GM12878 (cell line): ENCODE results near the gene DNAJA4. TPM values are rescaled to one million over a fixed set of nuclear protein-coding genes. Genes with fewer than 3 reads are reported as not detected.

Experiments used
- ATAC-seq: fragments of 200-7000 bp; cut with Tn5 transposase; 3 replicates; pipeline ENCODE4 v1.9.1; 2020; ENCODE audit warnings: mild to moderate bottlenecking, moderate library complexity
- BruUV-seq: library from RNA; stranded (reverse); fragments of 400-500 nt; replicated peaks from 2 replicates; lab custom pipeline; 2021; lab: Mats Ljungman, UMichigan
- CTCF ChIA-PET: fragments of 300-600 bp; sonication (Branson Sonifier 250); formaldehyde crosslinking; extraction: SDS; loops from one replicate; lab custom pipeline; 2021; ENCODE audit warnings: inconsistent platforms; lab: Yijun Ruan, JAX
- POLR2A ChIA-PET: fragments of 350-600 bp; formaldehyde crosslinking; extraction: SDS; loops from one replicate; lab custom pipeline; 2021; ENCODE audit warnings: inconsistent platforms; lab: Charles Lee
- RAD21 ChIA-PET: fragments of 300-600 bp; sonication (Branson Sonifier 250); formaldehyde crosslinking; loops from one replicate; lab custom pipeline; 2023; ENCODE audit warnings: antibody characterized with exemption; ENCODE audit not compliant: unreplicated experiment; lab: Charles Lee
- SMC1A ChIA-PET: fragments of 300-600 bp; sonication (Branson Sonifier 250); formaldehyde crosslinking; loops from one replicate; lab custom pipeline; 2023; ENCODE audit not compliant: unreplicated experiment, uncharacterized antibody; lab: Charles Lee
- DNase-seq: peaks from one replicate; pipeline ENCODE4 v3.0.0-alpha.2; 2011; ENCODE audit warnings: low read depth, low spot score
- FAIRE-seq: peaks from 3 replicates; lab custom pipeline; 2011; peaks lifted over from hg19 to GRCh38; lab: Jason Lieb, UNC
- H2AFZ ChIP-seq: 2 replicates; pipeline ENCODE4 v1.6.0; 2011; ENCODE audit warnings: low read depth, low read length, control low read depth; ENCODE audit not compliant: control insufficient read depth
- H3K27ac ChIP-seq: 2 replicates; pipeline ENCODE4 v1.5.1; 2011; ENCODE audit warnings: control low read depth; ENCODE audit not compliant: control insufficient read depth, insufficient read depth
- H3K27me3 ChIP-seq, 2 experiments: replicated peaks in 1 of 2; 2 replicates each; pipeline versions ENCODE4 v1.6.0 to v1.6.1; 2011; ENCODE audit warnings: low read length in 1 of 2; ENCODE audit not compliant: control insufficient read depth in 2 of 2, insufficient read depth in 2 of 2
- H3K36me3 ChIP-seq, 2 experiments: 2 replicates each; pipeline ENCODE4 v1.5.1; 2011; ENCODE audit warnings: low read length in 1 of 2; ENCODE audit not compliant: control insufficient read depth in 2 of 2, insufficient read depth in 2 of 2
- H3K4me1 ChIP-seq: 2 replicates; pipeline ENCODE4 v1.6.1; 2011; ENCODE audit warnings: mild to moderate bottlenecking, low read length, moderate library complexity, mixed read lengths; ENCODE audit not compliant: control insufficient read depth, insufficient read depth
- H3K4me2 ChIP-seq: 2 replicates; pipeline ENCODE4 v1.6.0; 2011; ENCODE audit warnings: control low read depth; ENCODE audit not compliant: control insufficient read depth, insufficient read depth
- H3K4me3 ChIP-seq: fragments of 200-600 bp; sonication (generic); 2 replicates; pipeline ENCODE4 v1.5.1; 2016
- H3K79me2 ChIP-seq: 2 replicates; pipeline ENCODE4 v1.6.0; 2011; ENCODE audit warnings: low read length; ENCODE audit not compliant: control insufficient read depth, insufficient read depth
- H3K9ac ChIP-seq: 2 replicates; pipeline ENCODE4 v1.8.0; 2011; ENCODE audit warnings: low read length, control low read depth, mixed read lengths; ENCODE audit not compliant: control insufficient read depth, insufficient read depth
- H3K9me3 ChIP-seq: replicated peaks from 3 replicates; pipeline ENCODE4 v1.5.1; 2011; ENCODE audit warnings: mild to moderate bottlenecking, low read length; ENCODE audit not compliant: control insufficient read depth, insufficient read depth
- H4K20me1 ChIP-seq: 2 replicates; pipeline ENCODE4 v1.6.0; 2011; ENCODE audit not compliant: control insufficient read depth, insufficient read depth
- CHD2 ChIP-seq: IDR thresholded peaks from 2 replicates; pipeline ENCODE4 v1.6.1; 2011; ENCODE audit warnings: low read depth, low read length, improper control_type of control experiment, borderline replicate concordance
- HDGF ChIP-seq: fragments of 450-650 bp; IDR thresholded peaks from 2 replicates; pipeline ENCODE4 v1.6.1; 2016; ENCODE audit warnings: antibody characterized with exemption
- KAT2A ChIP-seq: conservative IDR thresholded peaks from 2 replicates; pipeline ENCODE4 v1.6.1; 2011; ENCODE audit warnings: low read depth, low read length; ENCODE audit not compliant: control insufficient read depth
- MTA2 ChIP-seq: fragments of 450-650 bp; IDR thresholded peaks from 2 replicates; pipeline ENCODE4 v1.6.1; 2016; ENCODE audit warnings: low read depth, mild to moderate bottlenecking, moderate library complexity
- NFYB ChIP-seq: IDR thresholded peaks from 2 replicates; pipeline ENCODE4 v1.6.1; 2011; ENCODE audit warnings: low read depth, mild to moderate bottlenecking, low read length, improper control_type of control experiment, moderate library complexity; ENCODE audit not compliant: insufficient read depth
- POLR2AphosphoS2 ChIP-seq: IDR thresholded peaks from 2 replicates; pipeline ENCODE4 v1.6.1; 2011; ENCODE audit warnings: low read depth, mild to moderate bottlenecking, low read length, improper control_type of control experiment, moderate library complexity
- POLR2AphosphoS5 ChIP-seq: IDR thresholded peaks from 2 replicates; pipeline ENCODE4 v1.6.1; 2011; ENCODE audit warnings: mild to moderate bottlenecking, low read length, inconsistent platforms
- RB1 ChIP-seq: fragments of 450-650 bp; formaldehyde crosslinking; IDR thresholded peaks from 2 replicates; pipeline ENCODE4 v1.6.1; 2017; ENCODE audit warnings: mild to moderate bottlenecking, borderline replicate concordance
- ZZZ3 ChIP-seq: IDR thresholded peaks from 2 replicates; pipeline ENCODE4 v1.6.1; 2011; ENCODE audit warnings: low read depth; ENCODE audit not compliant: control insufficient read depth, insufficient read length
- WGBS: methylation state at CpG from one replicate; pipeline ENCODE4 v1.1.6; 2016; ENCODE audit warnings: low lambda C conversion rate; ENCODE audit not compliant: insufficient replicate concordance, insufficient coverage; ENCODE audit errors: missing lambda C conversion rate; 5-methylcytosine and 5-hydroxymethylcytosine counted together
- in situ Hi-C: fragments of 300-500 bp; cut with MboI; formaldehyde crosslinking; loops from 9 replicates; pipeline ENCODE4 v1.14.3; 2018; ENCODE audit warnings: mixed read lengths
- intact Hi-C: fragments of 100-400 bp; cut with micrococcal nuclease; formaldehyde crosslinking; loops from one replicate; pipeline ENCODE4 v1.14.2; 2022; ENCODE audit not compliant: unreplicated experiment
- polyA plus RNA-seq, 11 experiments: library from polyadenylated mRNA; depleted of rRNA in 4 of 11; unstranded in 6 of 11; stranded (reverse) in 5 of 11; fragments of >200 nt; fragmentation: Nextera tagmentation in 4 of 11; fragmentation: Illumina TruSeq in 1 of 11; extraction: Ambion mirVana in 4 of 11; extraction: Trizol in 1 of 11; gene quantifications; 1 replicate in 1 of 11; 2 replicates in 10 of 11; pipeline versions ENCODE4 v1.2.1 to v1.2.3, GENCODE V29; 2011 to 2016; ENCODE audit warnings: inconsistent platforms in 2 of 11, missing spikeins in 2 of 11, low read depth in 1 of 11
- total RNA-seq, 4 experiments: library from RNA; depleted of rRNA in 3 of 4; stranded (reverse); fragments of >200 nt in 3 of 4; fragmentation: Illumina TruSeq in 1 of 4; extraction: Trizol in 1 of 4; gene quantifications; 2 replicates each; pipeline versions ENCODE4 v1.2.1 to v1.2.3, GENCODE V29; 2013 to 2021
- TF ChIP-seq, protein P1 (sequence below): IDR thresholded peaks from 2 replicates; pipeline ENCODE4 v1.6.1; 2012; ENCODE audit warnings: low read depth, low read length, improper control_type of control experiment
- TF ChIP-seq, protein P2 (sequence below): fragments of 450-650 bp; formaldehyde crosslinking; IDR thresholded peaks from 2 replicates; pipeline ENCODE4 v1.5.0; 2022; ENCODE audit warnings: mild to moderate bottlenecking, missing genetic modification characterization
- TF ChIP-seq, protein P3 (sequence below): fragments of 450-650 bp; IDR thresholded peaks from 2 replicates; pipeline ENCODE4 v1.6.1; 2014; ENCODE audit warnings: mild to moderate bottlenecking

Gene DNAJA4
- total and polyA plus RNA-seq, 10 of the 15 experiments (the other 5 are each of a cell fraction or from before 2014, with no cell fraction given), result 0.01 to 10.4 (median 4.1) TPM

DNA sequence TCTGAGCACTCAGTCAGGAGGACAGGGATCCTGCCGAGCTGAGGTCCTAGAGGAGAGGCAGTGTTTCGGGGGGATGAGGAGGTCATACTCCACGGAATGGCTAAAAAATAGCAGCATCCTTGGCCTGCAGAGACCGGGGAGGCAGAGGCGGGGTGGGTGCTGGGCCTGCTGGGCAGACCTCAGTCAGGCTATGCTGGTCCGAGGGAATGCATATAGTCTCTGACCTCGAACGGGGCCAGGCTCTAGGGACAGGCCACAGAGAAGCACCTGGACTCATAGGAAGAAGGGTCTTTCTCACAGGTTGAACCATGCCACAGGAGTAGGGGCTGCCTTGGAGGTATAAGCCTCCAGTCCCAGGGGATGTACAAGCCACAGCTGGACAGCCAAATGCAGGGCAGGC, 49.0 kb downstream of the DNAJA4 start:
- Histone ChIP-seq H3K9ac (no peak overlapping the region), H3K4me2 (no peak overlapping the region), H3K79me2 (no peaks in the 10 kb centered on the region), H2AFZ (no peak overlapping the region), H3K27ac (no peak overlapping the region), H3K27me3 (no peaks in the 10 kb centered on the region), H3K9me3 (no peaks in the 10 kb centered on the region), H3K4me3 (no peak overlapping the region), H3K36me3 (no peaks in the 10 kb centered on the region), H3K4me1 (no peaks in the 10 kb centered on the region; the same call in 1 of the 2 replicates), H4K20me1 (no peaks in the 10 kb centered on the region)
- ChIA-PET CTCF (interaction anchor here (0.6 to 13.8 kb wide), 3 partner anchors 12 to 107 kb away, joined by 3 to 175 read pairs (median 8); no protein-coding TSS in a partner anchor), POLR2A (no interaction called here), RAD21 (no interaction called here), SMC1A (interaction anchor here (1.6 kb wide), 1 partner anchor 102 kb away, joined by 4 read pairs; no protein-coding TSS in a partner anchor)
- in situ Hi-C loops (loop anchor here (10.0 kb wide), 1 partner anchor 101 kb away; no protein-coding TSS in a partner anchor), intact Hi-C loops (no loop called here)
- FAIRE-seq (no peak), DNase-seq (no peak), ATAC-seq (no peak)
- no peak for TF ChIP-seq NFYB
- TF ChIP-seq MTA2, result no peak
- TF ChIP-seq KAT2A, result no peak
- no peak for TF ChIP-seq POLR2AphosphoS5
- BruUV-seq, result no TSS peak
- WGBS, result 15% methylated on average over 8 of the region's 8 CpGs

DNA sequence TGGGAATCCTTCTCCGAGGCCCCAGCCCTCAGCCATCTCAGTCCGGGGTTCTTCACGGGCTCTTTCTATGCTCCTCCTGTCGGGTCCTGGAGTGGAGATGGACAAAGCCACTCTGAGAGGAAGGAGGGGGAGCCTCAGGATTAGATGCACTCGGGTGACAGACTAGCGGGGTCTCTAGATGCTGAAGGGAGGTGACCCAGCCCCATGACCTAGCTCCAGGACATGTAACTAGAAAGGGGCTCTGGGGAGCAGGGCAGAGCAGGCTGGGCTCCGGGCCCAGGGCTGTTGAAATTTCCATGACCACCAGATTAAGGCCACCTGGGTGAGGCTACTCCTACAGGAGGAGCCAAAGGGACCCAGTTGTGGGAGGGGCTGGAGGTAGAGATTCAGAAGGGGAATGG, 49.8 kb downstream of the DNAJA4 start:
- no peaks in the 10 kb centered on the region; the same call in 1 of the 2 replicates for H3K4me1 ChIP-seq
- ChIA-PET RAD21 (no interaction called here), CTCF (interaction anchor here (0.6 to 13.8 kb wide), 2 partner anchors 43 to 106 kb away, joined by 3 to 175 read pairs; no protein-coding TSS in a partner anchor), POLR2A (no interaction called here), SMC1A (no interaction called here)
- H3K4me2 ChIP-seq, result no peak overlapping the region
- no peaks in the 10 kb centered on the region for H3K27me3 ChIP-seq
- H3K9ac ChIP-seq, result no peak overlapping the region
- DNase-seq (no peak), ATAC-seq (no peak), FAIRE-seq (no peak)
- no peaks in the 10 kb centered on the region for H3K36me3 ChIP-seq
- intact Hi-C loops, result no loop called here
- no TSS peak for BruUV-seq
- no peak overlapping the region for H3K4me3 ChIP-seq
- H3K27ac ChIP-seq, result no peak overlapping the region
- H3K9me3 ChIP-seq, result no peaks in the 10 kb centered on the region
- 24% methylated on average over 7 of the region's 7 CpGs for WGBS
- H3K79me2 ChIP-seq, result no peaks in the 10 kb centered on the region
- H2AFZ ChIP-seq, result no peak overlapping the region
- no peaks in the 10 kb centered on the region for H4K20me1 ChIP-seq
- in situ Hi-C loops, result loop anchor here (10.0 kb wide), 1 partner anchor 101 kb away; no protein-coding TSS in a partner anchor
- TF ChIP-seq RB1 (no peak), ZZZ3 (no peak), CHD2 (no peak), POLR2AphosphoS2 (no peak), HDGF (no peak)
- TF ChIP-seq, protein P1, sequence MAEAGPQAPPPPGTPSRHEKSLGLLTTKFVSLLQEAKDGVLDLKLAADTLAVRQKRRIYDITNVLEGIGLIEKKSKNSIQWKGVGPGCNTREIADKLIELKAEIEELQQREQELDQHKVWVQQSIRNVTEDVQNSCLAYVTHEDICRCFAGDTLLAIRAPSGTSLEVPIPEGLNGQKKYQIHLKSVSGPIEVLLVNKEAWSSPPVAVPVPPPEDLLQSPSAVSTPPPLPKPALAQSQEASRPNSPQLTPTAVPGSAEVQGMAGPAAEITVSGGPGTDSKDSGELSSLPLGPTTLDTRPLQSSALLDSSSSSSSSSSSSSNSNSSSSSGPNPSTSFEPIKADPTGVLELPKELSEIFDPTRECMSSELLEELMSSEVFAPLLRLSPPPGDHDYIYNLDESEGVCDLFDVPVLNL, result no peak
- TF ChIP-seq, protein P2, sequence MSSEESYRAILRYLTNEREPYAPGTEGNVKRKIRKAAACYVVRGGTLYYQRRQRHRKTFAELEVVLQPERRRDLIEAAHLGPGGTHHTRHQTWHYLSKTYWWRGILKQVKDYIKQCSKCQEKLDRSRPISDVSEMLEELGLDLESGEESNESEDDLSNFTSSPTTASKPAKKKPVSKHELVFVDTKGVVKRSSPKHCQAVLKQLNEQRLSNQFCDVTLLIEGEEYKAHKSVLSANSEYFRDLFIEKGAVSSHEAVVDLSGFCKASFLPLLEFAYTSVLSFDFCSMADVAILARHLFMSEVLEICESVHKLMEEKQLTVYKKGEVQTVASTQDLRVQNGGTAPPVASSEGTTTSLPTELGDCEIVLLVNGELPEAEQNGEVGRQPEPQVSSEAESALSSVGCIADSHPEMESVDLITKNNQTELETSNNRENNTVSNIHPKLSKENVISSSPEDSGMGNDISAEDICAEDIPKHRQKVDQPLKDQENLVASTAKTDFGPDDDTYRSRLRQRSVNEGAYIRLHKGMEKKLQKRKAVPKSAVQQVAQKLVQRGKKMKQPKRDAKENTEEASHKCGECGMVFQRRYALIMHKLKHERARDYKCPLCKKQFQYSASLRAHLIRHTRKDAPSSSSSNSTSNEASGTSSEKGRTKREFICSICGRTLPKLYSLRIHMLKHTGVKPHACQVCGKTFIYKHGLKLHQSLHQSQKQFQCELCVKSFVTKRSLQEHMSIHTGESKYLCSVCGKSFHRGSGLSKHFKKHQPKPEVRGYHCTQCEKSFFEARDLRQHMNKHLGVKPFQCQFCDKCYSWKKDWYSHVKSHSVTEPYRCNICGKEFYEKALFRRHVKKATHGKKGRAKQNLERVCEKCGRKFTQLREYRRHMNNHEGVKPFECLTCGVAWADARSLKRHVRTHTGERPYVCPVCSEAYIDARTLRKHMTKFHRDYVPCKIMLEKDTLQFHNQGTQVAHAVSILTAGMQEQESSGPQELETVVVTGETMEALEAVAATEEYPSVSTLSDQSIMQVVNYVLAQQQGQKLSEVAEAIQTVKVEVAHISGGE (CRISPR knock-in tag), result no peak
- TF ChIP-seq, protein P3, sequence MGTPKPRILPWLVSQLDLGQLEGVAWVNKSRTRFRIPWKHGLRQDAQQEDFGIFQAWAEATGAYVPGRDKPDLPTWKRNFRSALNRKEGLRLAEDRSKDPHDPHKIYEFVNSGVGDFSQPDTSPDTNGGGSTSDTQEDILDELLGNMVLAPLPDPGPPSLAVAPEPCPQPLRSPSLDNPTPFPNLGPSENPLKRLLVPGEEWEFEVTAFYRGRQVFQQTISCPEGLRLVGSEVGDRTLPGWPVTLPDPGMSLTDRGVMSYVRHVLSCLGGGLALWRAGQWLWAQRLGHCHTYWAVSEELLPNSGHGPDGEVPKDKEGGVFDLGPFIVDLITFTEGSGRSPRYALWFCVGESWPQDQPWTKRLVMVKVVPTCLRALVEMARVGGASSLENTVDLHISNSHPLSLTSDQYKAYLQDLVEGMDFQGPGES, result no peak
